ENCODE measurements around the gene MPZL2.

The MPZL2 gene

DNA sequence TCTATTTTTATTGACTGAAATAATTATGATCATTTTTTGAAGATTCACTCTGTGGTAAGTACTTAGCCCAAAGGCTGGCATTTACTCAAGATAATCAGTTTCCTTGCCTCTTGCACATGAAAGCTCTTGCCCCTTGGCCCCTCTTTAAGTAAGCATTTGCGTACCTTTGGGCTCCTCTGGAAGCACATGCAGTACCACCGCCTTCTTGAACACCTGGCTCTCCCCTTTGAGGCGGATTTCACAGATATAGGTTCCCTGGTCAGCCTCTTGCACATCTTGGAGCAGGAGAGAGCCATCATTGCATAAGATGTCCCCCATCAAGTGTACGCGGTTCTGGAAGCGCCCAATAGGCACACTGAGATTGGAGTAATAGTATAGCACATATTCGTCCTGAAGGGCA lies 53.8 kb downstream of the MPZL2 start:
- no peak overlapping the region for H3K4me3 ChIP-seq (ENCODE audit: low read length, poor library complexity, severe bottlenecking)
- H3K4me1 ChIP-seq (ENCODE audit: insufficient read depth, low read length, poor library complexity, severe bottlenecking): peaks cover 9% of the 10 kb centered on the region
- H2AFZ ChIP-seq (ENCODE audit: low read length): no peak overlapping the region
- no peaks in the 10 kb centered on the region for H3F3A ChIP-seq (ENCODE audit: low read depth)
- no peaks in the 10 kb centered on the region for H3K9me3 ChIP-seq (ENCODE audit: insufficient read depth, low read depth, low read length)
- peaks cover 8% of the 10 kb centered on the region for H3K27me3 ChIP-seq (ENCODE audit: insufficient read depth, low read length, poor library complexity, severe bottlenecking)
- no peaks in the 10 kb centered on the region for H3K9me2 ChIP-seq (replicated peaks; ENCODE audit: low read depth, low read length)
- no peak overlapping the region for H3K4me2 ChIP-seq (ENCODE audit: low read depth, low read length, poor library complexity, severe bottlenecking)
- TF ChIP-seq CTCF (conservative IDR thresholded peaks at IDR 0.05; ENCODE audit: low read length): no peak
- TF ChIP-seq EZH2phosphoT487 (IDR thresholded peaks at IDR 0.05; ENCODE audit: borderline replicate concordance): no peak
- no peak overlapping the region for H3K9ac ChIP-seq (ENCODE audit: low read depth, low read length, poor library complexity, severe bottlenecking)
- H4K20me1 ChIP-seq (ENCODE audit: insufficient read depth, low read length, poor library complexity, severe bottlenecking): no peaks in the 10 kb centered on the region
- no peaks in the 10 kb centered on the region for H3K79me2 ChIP-seq (ENCODE audit: insufficient read depth, low read length)
- H3K36me3 ChIP-seq (ENCODE audit: insufficient read depth, low read length): no peaks in the 10 kb centered on the region

- no peak overlapping the region for H3K4me3 ChIP-seq (ENCODE audit: low read length, poor library complexity, severe bottlenecking)
- H2AFZ ChIP-seq (ENCODE audit: low read length): no peak overlapping the region
- H3K36me3 ChIP-seq (ENCODE audit: insufficient read depth, low read length): no peaks in the 10 kb centered on the region
- no peak overlapping the region for H3K9ac ChIP-seq (ENCODE audit: low read depth, low read length, poor library complexity, severe bottlenecking)
- no peaks in the 10 kb centered on the region for H3F3A ChIP-seq (ENCODE audit: low read depth)
- no peaks in the 10 kb centered on the region for H3K79me2 ChIP-seq (ENCODE audit: insufficient read depth, low read length)
- H3K9me2 ChIP-seq (replicated peaks; ENCODE audit: low read depth, low read length): no peaks in the 10 kb centered on the region
- H3K4me2 ChIP-seq (ENCODE audit: low read depth, low read length, poor library complexity, severe bottlenecking): no peak overlapping the region
- H4K20me1 ChIP-seq (ENCODE audit: insufficient read depth, low read length, poor library complexity, severe bottlenecking): no peaks in the 10 kb centered on the region
- peaks cover 9% of the 10 kb centered on the region for H3K4me1 ChIP-seq (ENCODE audit: insufficient read depth, low read length, poor library complexity, severe bottlenecking)
- no peaks in the 10 kb centered on the region for H3K9me3 ChIP-seq (ENCODE audit: insufficient read depth, low read depth, low read length)
- TF ChIP-seq EZH2phosphoT487 (IDR thresholded peaks at IDR 0.05; ENCODE audit: borderline replicate concordance) (no peak), CTCF (conservative IDR thresholded peaks at IDR 0.05; ENCODE audit: low read length) (no peak)
- H3K27me3 ChIP-seq (ENCODE audit: insufficient read depth, low read length, poor library complexity, severe bottlenecking): peaks cover 8% of the 10 kb centered on the region
Measured at GRCh38 chr11:118209033-118209432, 55.1 kb downstream of the MPZL2 start.

- Histone ChIP-seq H3K27me3 (ENCODE audit: insufficient read depth, low read length, poor library complexity, severe bottlenecking) (peaks cover 8% of the 10 kb centered on the region), H3K36me3 (ENCODE audit: insufficient read depth, low read length) (no peaks in the 10 kb centered on the region), H3K4me3 (ENCODE audit: low read length, poor library complexity, severe bottlenecking) (no peak overlapping the region), H3K79me2 (ENCODE audit: insufficient read depth, low read length) (no peaks in the 10 kb centered on the region), H3F3A (ENCODE audit: low read depth) (no peaks in the 10 kb centered on the region), H3K9me2 (replicated peaks; ENCODE audit: low read depth, low read length) (no peaks in the 10 kb centered on the region), H4K20me1 (ENCODE audit: insufficient read depth, low read length, poor library complexity, severe bottlenecking) (no peaks in the 10 kb centered on the region), H3K9ac (ENCODE audit: low read depth, low read length, poor library complexity, severe bottlenecking) (no peak overlapping the region), H2AFZ (ENCODE audit: low read length) (no peak overlapping the region; the same call in 1 of the 2 replicates), H3K9me3 (ENCODE audit: insufficient read depth, low read depth, low read length) (no peaks in the 10 kb centered on the region), H3K4me1 (ENCODE audit: insufficient read depth, low read length, poor library complexity, severe bottlenecking) (peaks cover 18% of the 10 kb centered on the region), H3K4me2 (ENCODE audit: low read depth, low read length, poor library complexity, severe bottlenecking) (no peak overlapping the region)
- TF ChIP-seq EZH2phosphoT487 (IDR thresholded peaks at IDR 0.05; ENCODE audit: borderline replicate concordance) (no peak), CTCF (conservative IDR thresholded peaks at IDR 0.05; ENCODE audit: low read length) (no peak)
Measured at GRCh38 chr11:118207079-118207478, 57.0 kb downstream of the MPZL2 start.

Measured in Loucy (cell line).